Fibroblast of skin of right biceps (primary cell): ENCODE results near the gene TAS2R38.
A peak's percentile ranks its signal among the peaks of the same experiment; 100 is the strongest.

Experiments used
- DNase-seq: peaks from one replicate; pipeline ENCODE4 v3.0.0-alpha.2; 2013

The TAS2R38 gene

GRCh38 chr7:141975806-141976523 lies 2.4 kb upstream of the TAS2R38 start:
- DNase-seq = peak; percentile 7

- DNase-seq = no peak
Measured at GRCh38 chr7:141974831-141975230, 1.3 kb upstream of the TAS2R38 start.

- DNase-seq = no peak
Measured at GRCh38 chr7:141960687-141961422, 12.7 kb downstream of the TAS2R38 start.

GRCh38 chr7:141956084-141956483 lies 17.5 kb downstream of the TAS2R38 start:
- no peak for DNase-seq

- DNase-seq = no peak
Measured at GRCh38 chr7:141954334-141954733, 19.2 kb downstream of the TAS2R38 start.

GRCh38 chr7:141952461-141952860 lies 21.1 kb downstream of the TAS2R38 start:
- no peak for DNase-seq

GRCh38 chr7:141950806-141951205 lies 22.8 kb downstream of the TAS2R38 start:
- no peak for DNase-seq

- DNase-seq = no peak
Measured at GRCh38 chr7:141949911-141950310, 23.7 kb downstream of the TAS2R38 start.

GRCh38 chr7:141949451-141949850 lies 24.1 kb downstream of the TAS2R38 start:
- DNase-seq = no peak

- DNase-seq = no peak
Measured at GRCh38 chr7:141949021-141949420, 24.6 kb downstream of the TAS2R38 start.

- DNase-seq = no peak
Measured at GRCh38 chr7:141946796-141947195, 26.8 kb downstream of the TAS2R38 start, which contains the start of gene CLEC5A. Gene CLEC5A (minus strand): TSS chr7:141946974. CDS start chr7:141946292, 682 bp downstream.

GRCh38 chr7:141945356-141945755 lies 28.2 kb downstream of the TAS2R38 start:
- DNase-seq = peak; percentile 22

- no peak for DNase-seq
Measured at GRCh38 chr7:141944811-141945210, 28.8 kb downstream of the TAS2R38 start.

- no peak for DNase-seq
Measured at GRCh38 chr7:141943846-141944245, 29.7 kb downstream of the TAS2R38 start.

- no peak for DNase-seq
Measured at GRCh38 chr7:141941075-141941474, 32.5 kb downstream of the TAS2R38 start.

- DNase-seq = no peak
Measured at GRCh38 chr7:141930211-141930610, 43.4 kb downstream of the TAS2R38 start.

- no peak for DNase-seq
Measured at GRCh38 chr7:141928845-141929195, 44.8 kb downstream of the TAS2R38 start.

GRCh38 chr7:141928146-141928844 lies 45.3 kb downstream of the TAS2R38 start:
- no peak for DNase-seq
